GM12801 (cell line): ENCODE measurements around the gene S100A12.

Experiments
- CTCF ChIP-seq: IDR thresholded peaks from one replicate; pipeline ENCODE4 v1.5.1; 2011; ENCODE audit warnings: control low read depth; ENCODE audit not compliant: insufficient read length; ENCODE audit errors: extremely low read depth

Gene S100A12

GRCh38 chr1:153396461-153396860, 21.0 kb upstream of the S100A12 start:
- TF ChIP-seq CTCF = no peak

- TF ChIP-seq CTCF = no peak
These were observed 20.4 kb upstream of the S100A12 start for GRCh38 chr1:153395776-153396175.

- TF ChIP-seq CTCF = no peak
These were observed 19.8 kb upstream of the S100A12 start for GRCh38 chr1:153395136-153395685.

- TF ChIP-seq CTCF = no peak
These were observed 19.0 kb upstream of the S100A12 start for GRCh38 chr1:153394391-153394790.

- no peak for TF ChIP-seq CTCF
These were observed 18.5 kb upstream of the S100A12 start for GRCh38 chr1:153393926-153394325.

- no peak for TF ChIP-seq CTCF
These were observed 17.4 kb upstream of the S100A12 start for GRCh38 chr1:153392822-153393221.

- TF ChIP-seq CTCF = no peak
These were observed 16.8 kb upstream of the S100A12 start for GRCh38 chr1:153392258-153392657.
